DMS 273 (cell line): Measurements from ENCODE around the gene CTNNBIP1.
"Not testable (repeated sequence)": the region's sequence is repeated elsewhere in the genome, so short reads cannot be mapped to it uniquely, and the experiment has no call there.

Experiments used
- DNase-seq: peaks from one replicate; lab custom pipeline; 2025; ENCODE audit not compliant: unreplicated experiment; lab: John Stamatoyannopoulos, UW

Gene CTNNBIP1

DNA sequence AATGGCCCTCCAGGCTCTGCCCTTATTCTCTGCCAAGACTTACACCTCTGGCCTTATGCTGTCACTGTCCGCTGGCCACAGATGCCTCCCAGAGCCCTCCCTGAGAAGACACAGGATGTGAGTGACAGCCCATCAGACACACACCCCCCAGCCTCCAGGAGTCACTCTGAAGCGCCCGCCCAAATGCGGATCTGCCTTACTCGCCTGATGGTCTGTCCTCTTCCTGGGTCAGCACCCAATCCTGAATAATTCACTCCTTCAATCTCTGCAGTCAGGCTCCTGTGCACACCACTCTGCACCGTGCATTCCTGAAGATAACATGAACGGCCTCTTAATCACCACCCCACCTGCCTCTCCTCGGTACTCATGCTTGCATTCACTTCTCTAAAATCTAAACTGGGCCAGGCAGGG lies 101.0 kb downstream of the CTNNBIP1 start:
- no peak for DNase-seq

DNA sequence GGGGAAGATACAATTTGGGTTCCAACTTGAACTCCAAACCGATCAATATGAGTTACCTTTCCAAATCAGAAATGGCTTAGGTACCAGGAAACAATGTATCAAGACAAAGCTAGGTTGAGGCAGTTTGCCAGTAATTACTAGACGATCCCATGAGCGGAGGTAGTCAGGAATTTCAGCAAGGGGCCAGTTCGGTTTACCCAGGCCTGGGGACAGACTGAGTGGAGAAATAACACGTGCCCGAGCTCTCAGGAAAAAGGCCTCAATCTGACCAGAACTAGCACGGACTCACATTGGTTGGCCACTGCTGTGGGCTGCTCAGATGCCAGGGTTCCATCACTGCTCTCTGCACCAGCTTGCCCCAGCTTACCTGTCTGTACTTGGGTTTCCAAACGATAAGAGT lies 101.6 kb downstream of the CTNNBIP1 start:
- DNase-seq = no peak

DNA sequence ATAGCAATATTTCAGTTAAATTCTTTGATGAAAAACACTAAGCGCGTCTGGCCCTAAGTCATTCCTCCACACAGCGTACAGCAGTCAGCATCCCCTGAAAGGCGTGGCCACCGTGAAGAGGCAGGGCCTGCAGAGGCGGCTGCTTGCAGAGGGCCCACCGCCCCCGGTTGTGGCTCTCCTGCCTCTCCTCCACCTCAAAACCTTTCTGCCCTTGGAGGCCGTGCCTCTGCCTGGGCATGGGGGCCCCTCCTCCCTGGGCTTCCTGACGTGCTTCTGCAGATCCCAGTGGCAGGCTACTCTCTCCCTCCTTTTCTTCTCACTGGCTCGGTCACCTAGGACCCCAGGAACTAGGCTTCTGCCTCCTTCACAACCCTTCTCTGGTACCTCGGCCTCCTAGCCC lies 102.5 kb downstream of the CTNNBIP1 start:
- DNase-seq = no peak

DNA sequence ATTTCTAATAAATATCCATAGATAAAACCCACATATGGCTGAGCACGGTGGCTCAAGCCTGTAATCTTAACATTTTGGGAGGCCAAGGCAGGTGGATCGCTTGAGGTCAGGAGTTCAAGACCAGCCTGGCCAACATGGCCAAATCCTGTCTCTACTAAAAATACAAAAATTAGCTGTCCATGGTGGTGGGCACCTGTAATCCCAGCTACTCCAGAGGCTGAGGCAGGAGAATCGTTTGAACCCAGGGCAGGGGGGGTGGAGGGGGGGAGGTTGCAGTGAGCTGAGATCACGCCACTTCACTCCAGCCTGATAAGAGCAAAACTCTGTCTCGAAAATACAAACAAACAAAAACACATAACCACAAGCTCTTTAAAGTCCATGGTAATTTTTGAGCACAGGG lies 104.1 kb downstream of the CTNNBIP1 start:
- not testable (repeated sequence) for DNase-seq

DNA sequence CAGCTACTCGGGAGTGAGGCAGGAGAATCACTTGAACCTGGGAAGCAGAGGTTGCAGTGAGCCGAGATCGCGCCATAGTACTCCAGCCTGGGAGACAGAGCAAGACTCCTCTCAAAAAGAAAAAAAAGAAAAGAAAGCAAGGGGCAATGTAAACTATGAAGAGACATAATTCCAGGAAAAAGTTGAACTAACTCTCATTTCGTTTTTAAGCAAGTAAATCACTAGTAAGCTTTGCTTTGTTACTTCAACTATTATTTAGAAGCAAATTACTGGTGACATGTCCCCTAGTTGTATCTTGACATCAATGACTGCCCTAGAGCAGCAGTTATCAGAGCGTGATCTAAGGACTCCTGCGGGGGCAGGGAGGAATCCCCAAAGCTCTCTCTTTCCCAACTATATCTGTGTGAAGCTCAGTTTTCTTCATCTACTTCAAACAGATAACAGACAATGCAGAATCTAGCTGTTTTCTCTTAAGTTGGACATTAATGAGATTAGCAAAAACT lies 105.0 kb downstream of the CTNNBIP1 start:
- DNase-seq = no peak

GRCh38 chr1:9803003-9803918 lies 106.8 kb downstream of the CTNNBIP1 start:
- not testable (repeated sequence) for DNase-seq

DNA sequence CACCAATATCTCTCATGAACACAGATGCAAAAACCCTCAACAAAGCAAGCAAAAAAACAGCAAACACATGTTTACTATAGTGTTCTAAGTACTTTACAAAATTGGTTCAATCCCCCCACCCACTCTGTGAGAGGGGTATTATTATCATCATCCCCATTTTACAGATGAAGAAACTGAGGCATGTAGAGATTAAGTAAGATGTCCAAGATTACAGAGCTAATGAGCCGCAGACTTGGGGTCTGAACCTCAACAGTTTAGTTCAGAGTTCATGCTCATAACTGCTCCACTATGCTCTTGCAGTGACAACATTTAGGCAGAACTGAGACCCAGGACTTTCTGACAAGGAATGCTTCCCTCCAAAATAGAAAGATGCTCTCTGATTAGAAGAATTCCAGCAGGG lies 108.2 kb downstream of the CTNNBIP1 start:
- no peak for DNase-seq
